ENCODE measurements around the gene BBS5.

DNA sequence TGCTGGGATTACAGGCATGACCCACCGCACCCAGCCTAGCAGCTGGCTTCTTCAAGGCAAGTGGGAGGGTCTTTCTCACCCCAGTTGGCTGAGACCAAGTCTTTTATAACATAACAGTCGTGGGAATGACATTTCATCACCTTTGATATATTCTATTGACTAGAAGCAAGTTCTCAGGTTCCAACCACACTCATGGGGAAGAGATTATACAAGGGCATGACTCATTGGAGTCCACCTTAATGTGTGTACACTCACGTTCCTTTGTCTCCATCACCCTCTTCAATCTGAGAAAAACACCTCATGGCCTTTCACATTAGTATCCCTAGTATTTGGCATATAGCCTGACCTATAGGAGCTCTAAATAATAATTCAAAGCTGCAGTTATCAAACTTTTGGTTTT is 2.8 kb upstream of the BBS5 start:
- TF ChIP-seq, protein P1, sequence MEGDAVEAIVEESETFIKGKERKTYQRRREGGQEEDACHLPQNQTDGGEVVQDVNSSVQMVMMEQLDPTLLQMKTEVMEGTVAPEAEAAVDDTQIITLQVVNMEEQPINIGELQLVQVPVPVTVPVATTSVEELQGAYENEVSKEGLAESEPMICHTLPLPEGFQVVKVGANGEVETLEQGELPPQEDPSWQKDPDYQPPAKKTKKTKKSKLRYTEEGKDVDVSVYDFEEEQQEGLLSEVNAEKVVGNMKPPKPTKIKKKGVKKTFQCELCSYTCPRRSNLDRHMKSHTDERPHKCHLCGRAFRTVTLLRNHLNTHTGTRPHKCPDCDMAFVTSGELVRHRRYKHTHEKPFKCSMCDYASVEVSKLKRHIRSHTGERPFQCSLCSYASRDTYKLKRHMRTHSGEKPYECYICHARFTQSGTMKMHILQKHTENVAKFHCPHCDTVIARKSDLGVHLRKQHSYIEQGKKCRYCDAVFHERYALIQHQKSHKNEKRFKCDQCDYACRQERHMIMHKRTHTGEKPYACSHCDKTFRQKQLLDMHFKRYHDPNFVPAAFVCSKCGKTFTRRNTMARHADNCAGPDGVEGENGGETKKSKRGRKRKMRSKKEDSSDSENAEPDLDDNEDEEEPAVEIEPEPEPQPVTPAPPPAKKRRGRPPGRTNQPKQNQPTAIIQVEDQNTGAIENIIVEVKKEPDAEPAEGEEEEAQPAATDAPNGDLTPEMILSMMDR (IDR thresholded peaks at IDR 0.05; ENCODE audit: poor library complexity), result no peak
- TF ChIP-seq EZH2 (IDR thresholded peaks at IDR 0.05; ENCODE audit: borderline replicate concordance), result no peak
- TF ChIP-seq EZH2phosphoT487 (IDR thresholded peaks at IDR 0.05; ENCODE audit: low read depth, severe bottlenecking, unreplicated experiment), result no peak

Data from hepatocyte (in vitro differentiated cells).